SK-N-SH treated with all-trans-retinoic acid at 6 μM for 48 hours (cell line): ENCODE measurements around the gene JPT2.

ENCODE experiments used
- ATAC-seq: fragments of 200-7000 bp; cut with Tn5 transposase; 3 replicates; pipeline ENCODE4 v1.9.1; 2020; ENCODE audit warnings: mild to moderate bottlenecking, moderate library complexity
- ARNTL ChIP-seq: fragments of 450-650 bp; formaldehyde crosslinking; IDR thresholded peaks from 2 replicates; pipeline ENCODE4 v1.5.0; 2020; ENCODE audit warnings: low read depth, mild to moderate bottlenecking, moderate library complexity, borderline replicate concordance
- CSRNP3 ChIP-seq: fragments of 250-450 bp; sonication (Bioruptor Pico); IDR thresholded peaks from 2 replicates; pipeline ENCODE4 v1.5.1; 2021; ENCODE audit warnings: mild to moderate bottlenecking, moderate library complexity
- ESRRG ChIP-seq: fragments of 250-450 bp; sonication (Bioruptor Pico); IDR thresholded peaks from 2 replicates; pipeline ENCODE4 v1.6.1; 2021; ENCODE audit warnings: mild to moderate bottlenecking
- GLIS3 ChIP-seq: fragments of 250-450 bp; sonication (Bioruptor Pico); IDR thresholded peaks from 2 replicates; pipeline ENCODE4 v1.5.0; 2020; ENCODE audit warnings: mild to moderate bottlenecking, moderate library complexity
- OSR1 ChIP-seq: fragments of 250-450 bp; sonication (Bioruptor Pico); IDR thresholded peaks from 2 replicates; pipeline ENCODE4 v1.8.0; 2022; ENCODE audit warnings: moderate library complexity, mild to moderate bottlenecking, inconsistent platforms
- PATZ1 ChIP-seq: fragments of 250-450 bp; sonication (Bioruptor Pico); IDR thresholded peaks from 2 replicates; pipeline ENCODE4 v1.8.0; 2020; ENCODE audit warnings: mild to moderate bottlenecking, moderate library complexity, borderline replicate concordance
- PPARA ChIP-seq: fragments of 250-450 bp; sonication (Bioruptor Pico); IDR thresholded peaks from 2 replicates; pipeline ENCODE4 v1.5.0; 2020; ENCODE audit warnings: mild to moderate bottlenecking, borderline replicate concordance
- SNAI2 ChIP-seq: fragments of 250-450 bp; sonication (Bioruptor Pico); IDR thresholded peaks from 2 replicates; pipeline ENCODE4 v1.5.0; 2020; ENCODE audit warnings: mild to moderate bottlenecking, moderate library complexity
- TOX ChIP-seq: fragments of 250-450 bp; sonication (Bioruptor Pico); IDR thresholded peaks from 2 replicates; pipeline ENCODE4 v1.8.0; 2021; ENCODE audit warnings: mild to moderate bottlenecking, moderate library complexity, borderline replicate concordance
- TSHZ2 ChIP-seq: fragments of 250-450 bp; sonication (Bioruptor Pico); IDR thresholded peaks from 2 replicates; pipeline ENCODE4 v1.5.0; 2020; ENCODE audit warnings: mild to moderate bottlenecking, moderate library complexity
- ZFP3 ChIP-seq: fragments of 250-450 bp; sonication (Bioruptor Pico); IDR thresholded peaks from 2 replicates; pipeline ENCODE4 v1.5.0; 2020; ENCODE audit warnings: mild to moderate bottlenecking, moderate library complexity
- ZFP30 ChIP-seq: fragments of 450-650 bp; formaldehyde crosslinking; IDR thresholded peaks from 2 replicates; pipeline ENCODE4 v1.5.0; 2022; ENCODE audit warnings: mild to moderate bottlenecking, moderate library complexity
- ZNF565 ChIP-seq: fragments of 450-650 bp; formaldehyde crosslinking; conservative IDR thresholded peaks from 2 replicates; pipeline ENCODE4 v1.5.0; 2020; ENCODE audit warnings: low read depth, mild to moderate bottlenecking, moderate library complexity
- ZNF70 ChIP-seq: fragments of 450-650 bp; formaldehyde crosslinking; IDR thresholded peaks from 2 replicates; pipeline ENCODE4 v1.5.0; 2020; ENCODE audit warnings: mild to moderate bottlenecking, moderate library complexity
- ZNF8 ChIP-seq: fragments of 450-650 bp; formaldehyde crosslinking; IDR thresholded peaks from 2 replicates; pipeline ENCODE4 v1.5.0; 2020; ENCODE audit warnings: mild to moderate bottlenecking, moderate library complexity
- TF ChIP-seq, protein P1 (sequence below): fragments of 250-450 bp; sonication (Bioruptor Pico); IDR thresholded peaks from 2 replicates; pipeline ENCODE4 v1.8.0; 2021; ENCODE audit warnings: low read depth, mild to moderate bottlenecking, moderate library complexity, borderline replicate concordance
- TF ChIP-seq, protein P2 (sequence below): fragments of 250-450 bp; sonication (Bioruptor Pico); IDR thresholded peaks from 2 replicates; pipeline ENCODE4 v1.5.1; 2020; ENCODE audit warnings: low read depth, mild to moderate bottlenecking, moderate library complexity

Gene JPT2

GRCh38 chr16:1635070-1635469 lies 43.0 kb upstream of the JPT2 start:
- ATAC-seq: no peak
- TF ChIP-seq OSR1 (CRISPR knock-in tag): no peak
- TF ChIP-seq ARNTL (CRISPR knock-in tag): no peak
- TF ChIP-seq CSRNP3 (CRISPR knock-in tag): no peak
- TF ChIP-seq ZFP30: no peak
- TF ChIP-seq SNAI2: no peak
- no peak for TF ChIP-seq ZFP3 (CRISPR knock-in tag)
- TF ChIP-seq ZNF565 (CRISPR knock-in tag): no peak
- no peak for TF ChIP-seq TSHZ2 (CRISPR knock-in tag)
- no peak for TF ChIP-seq PPARA

DNA sequence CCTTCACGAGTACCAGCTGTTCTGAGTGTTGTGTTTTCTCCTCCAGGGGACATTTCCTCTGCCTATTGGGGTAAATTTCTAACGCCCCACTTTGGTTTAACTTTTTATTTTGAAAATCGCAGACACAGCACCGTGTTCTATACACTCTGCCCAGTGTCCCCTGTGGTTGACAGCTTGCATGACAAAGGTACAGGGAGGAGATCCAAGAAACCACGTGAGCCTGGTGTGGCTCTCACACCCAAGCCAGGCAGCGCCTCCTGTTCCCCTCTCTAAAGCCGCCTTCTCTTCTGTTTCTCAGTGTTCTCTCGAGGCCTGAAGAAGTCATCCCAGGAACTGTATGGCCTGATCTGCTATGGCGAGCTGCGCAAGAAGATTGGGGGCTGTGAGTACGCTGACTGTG lies 40.6 kb upstream of the JPT2 start:
- no peak for ATAC-seq
- TF ChIP-seq PATZ1 (no peak), GLIS3 (CRISPR knock-in tag) (no peak), ZNF70 (CRISPR knock-in tag) (no peak), ZFP3 (CRISPR knock-in tag) (no peak), ESRRG (no peak), CSRNP3 (CRISPR knock-in tag) (no peak), TOX (no peak), ARNTL (CRISPR knock-in tag) (no peak), ZNF8 (no peak), TSHZ2 (CRISPR knock-in tag) (no peak)
- TF ChIP-seq, protein P1, sequence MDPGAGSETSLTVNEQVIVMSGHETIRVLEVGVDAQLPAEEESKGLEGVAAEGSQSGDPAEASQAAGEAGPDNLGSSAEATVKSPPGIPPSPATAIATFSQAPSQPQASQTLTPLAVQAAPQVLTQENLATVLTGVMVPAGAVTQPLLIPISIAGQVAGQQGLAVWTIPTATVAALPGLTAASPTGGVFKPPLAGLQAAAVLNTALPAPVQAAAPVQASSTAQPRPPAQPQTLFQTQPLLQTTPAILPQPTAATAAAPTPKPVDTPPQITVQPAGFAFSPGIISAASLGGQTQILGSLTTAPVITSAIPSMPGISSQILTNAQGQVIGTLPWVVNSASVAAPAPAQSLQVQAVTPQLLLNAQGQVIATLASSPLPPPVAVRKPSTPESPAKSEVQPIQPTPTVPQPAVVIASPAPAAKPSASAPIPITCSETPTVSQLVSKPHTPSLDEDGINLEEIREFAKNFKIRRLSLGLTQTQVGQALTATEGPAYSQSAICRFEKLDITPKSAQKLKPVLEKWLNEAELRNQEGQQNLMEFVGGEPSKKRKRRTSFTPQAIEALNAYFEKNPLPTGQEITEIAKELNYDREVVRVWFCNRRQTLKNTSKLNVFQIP: no peak
- TF ChIP-seq, protein P2, sequence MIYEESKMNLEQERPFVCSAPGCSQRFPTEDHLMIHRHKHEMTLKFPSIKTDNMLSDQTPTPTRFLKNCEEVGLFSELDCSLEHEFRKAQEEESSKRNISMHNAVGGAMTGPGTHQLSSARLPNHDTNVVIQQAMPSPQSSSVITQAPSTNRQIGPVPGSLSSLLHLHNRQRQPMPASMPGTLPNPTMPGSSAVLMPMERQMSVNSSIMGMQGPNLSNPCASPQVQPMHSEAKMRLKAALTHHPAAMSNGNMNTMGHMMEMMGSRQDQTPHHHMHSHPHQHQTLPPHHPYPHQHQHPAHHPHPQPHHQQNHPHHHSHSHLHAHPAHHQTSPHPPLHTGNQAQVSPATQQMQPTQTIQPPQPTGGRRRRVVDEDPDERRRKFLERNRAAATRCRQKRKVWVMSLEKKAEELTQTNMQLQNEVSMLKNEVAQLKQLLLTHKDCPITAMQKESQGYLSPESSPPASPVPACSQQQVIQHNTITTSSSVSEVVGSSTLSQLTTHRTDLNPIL (CRISPR knock-in tag): no peak
